HepG2 (cell line): ENCODE measurements around the gene CKMT1A. TPM values are rescaled to one million over a fixed set of nuclear protein-coding genes. Genes with fewer than 3 reads are reported as not detected.

Source experiments
- ATAC-seq: fragments of 200-7000 bp; cut with Tn5 transposase; 3 replicates; pipeline ENCODE4 v1.9.1; 2020; ENCODE audit warnings: mild to moderate bottlenecking, moderate library complexity
- BruUV-seq: library from RNA; stranded (reverse); fragments of 400-500 nt; replicated peaks from 2 replicates; lab custom pipeline; 2021; lab: Mats Ljungman, UMichigan
- CTCF ChIA-PET: fragments of 300-600 bp; formaldehyde crosslinking; extraction: SDS; loops from one replicate; lab custom pipeline; 2021; ENCODE audit warnings: low total read pairs, inconsistent platforms, low intra/inter-chr PET ratio; lab: Yijun Ruan, JAX
- POLR2A ChIA-PET: fragments of 350-600 bp; sonication (Branson Sonifier 250); formaldehyde crosslinking; loops from one replicate; lab custom pipeline; 2020; ENCODE audit warnings: antibody characterized with exemption, inconsistent platforms; lab: Yijun Ruan, JAX
- DNase-seq: peaks from one replicate; pipeline ENCODE4 v3.0.0-alpha.2; 2015; ENCODE audit warnings: low spot score
- FAIRE-seq: peaks from 3 replicates; lab custom pipeline; 2011; peaks lifted over from hg19 to GRCh38; lab: Jason Lieb, UNC
- H2AFZ ChIP-seq: one replicate; pipeline ENCODE4 v1.6.1; 2011; ENCODE audit warnings: low read length, inconsistent platforms
- H3K27ac ChIP-seq: fragments of 300-600 bp; 3 replicates; pipeline ENCODE4 v1.8.0; 2011; ENCODE audit warnings: mixed run types, mild to moderate bottlenecking, mixed read lengths, low read length, inconsistent platforms; ENCODE audit not compliant: insufficient read depth; ENCODE audit errors: extremely low read length
- H3K27me3 ChIP-seq, 2 experiments: fragments of 200-600 bp in 1 of 2; 2 replicates in 1 of 2; 3 replicates in 1 of 2; pipeline versions ENCODE4 v1.6.0 to v1.8.0; 2011; ENCODE audit warnings: low read length in 2 of 2, mild to moderate bottlenecking in 2 of 2, moderate library complexity in 2 of 2, inconsistent platforms in 1 of 2; ENCODE audit not compliant: insufficient read depth in 2 of 2, control insufficient read depth in 1 of 2
- H3K36me3 ChIP-seq, 2 experiments: fragments of 200-600 bp in 1 of 2; replicated peaks in 1 of 2; 2 replicates in 1 of 2; 3 replicates in 1 of 2; pipeline versions ENCODE4 v1.5.1 to v1.8.0; 2011; ENCODE audit warnings: low read length in 2 of 2, inconsistent platforms in 1 of 2; ENCODE audit not compliant: insufficient read depth in 2 of 2, control insufficient read depth in 1 of 2
- H3K4me1 ChIP-seq: 2 replicates; pipeline ENCODE4 v1.5.1; 2012; ENCODE audit warnings: low read length, inconsistent platforms; ENCODE audit not compliant: insufficient read depth
- H3K4me2 ChIP-seq: 2 replicates; pipeline ENCODE4 v1.6.0; 2011; ENCODE audit warnings: low read depth, low read length, inconsistent platforms
- H3K4me3 ChIP-seq, 3 experiments: fragments of 200-600 bp in 1 of 3; sonication (generic), shearing (Covaris generic) in 1 of 3; replicated peaks in 1 of 3; 2 replicates each; pipeline ENCODE4 v1.5.1; 2011 to 2016; ENCODE audit warnings: low read length in 3 of 3, inconsistent platforms in 2 of 3, low read depth in 2 of 3, mild to moderate bottlenecking in 2 of 3, control low read depth in 1 of 3, mixed read lengths in 1 of 3; ENCODE audit not compliant: insufficient read depth in 1 of 3
- H3K79me2 ChIP-seq: one replicate; pipeline ENCODE4 v1.6.1; 2011; ENCODE audit warnings: low read length, inconsistent platforms; ENCODE audit not compliant: insufficient read depth
- H3K9ac ChIP-seq: 2 replicates; pipeline ENCODE4 v1.6.0; 2011; ENCODE audit warnings: mild to moderate bottlenecking, low read depth, low read length, inconsistent platforms; ENCODE audit not compliant: insufficient read depth
- H3K9me3 ChIP-seq: 2 replicates; pipeline ENCODE4 v1.5.1; 2012; ENCODE audit warnings: mild to moderate bottlenecking, low read length
- H4K20me1 ChIP-seq: 2 replicates; pipeline ENCODE4 v1.6.0; 2011; ENCODE audit warnings: inconsistent platforms, mild to moderate bottlenecking, low read length, moderate library complexity; ENCODE audit not compliant: insufficient read depth
- EED ChIP-seq: sonication (generic); formaldehyde crosslinking; IDR thresholded peaks from 2 replicates; pipeline ENCODE4 v1.5.0; 2020; ENCODE audit warnings: mild to moderate bottlenecking, missing genetic modification reagents
- GZF1 ChIP-seq: sonication (generic); formaldehyde crosslinking; IDR thresholded peaks from 2 replicates; pipeline ENCODE4 v1.5.1; 2020; ENCODE audit warnings: mild to moderate bottlenecking, missing genetic modification reagents
- HOXA7 ChIP-seq: sonication (generic); formaldehyde crosslinking; IDR thresholded peaks from 2 replicates; pipeline ENCODE4 v1.8.1; 2022; ENCODE audit warnings: mild to moderate bottlenecking, missing genetic modification reagents, moderate library complexity
- PCBP1 ChIP-seq: fragments of 200-400 bp; formaldehyde crosslinking; IDR thresholded peaks from 2 replicates; pipeline ENCODE4 v1.6.1; 2017; ENCODE audit warnings: mild to moderate bottlenecking, low read depth, low read length, borderline replicate concordance
- POGZ ChIP-seq: sonication (generic); formaldehyde crosslinking; IDR thresholded peaks from 2 replicates; pipeline ENCODE4 v1.4.0; 2020; ENCODE audit warnings: mild to moderate bottlenecking, missing genetic modification reagents
- RXRA ChIP-seq: sonication (generic); formaldehyde crosslinking; IDR thresholded peaks from 2 replicates; pipeline ENCODE4 v1.5.1; 2020; ENCODE audit warnings: missing genetic modification reagents
- SP5 ChIP-seq: IDR thresholded peaks from 2 replicates; pipeline ENCODE4 v1.6.1; 2016; ENCODE audit warnings: low read depth, borderline replicate concordance
- ZBTB42 ChIP-seq: sonication (generic); formaldehyde crosslinking; IDR thresholded peaks from 2 replicates; pipeline ENCODE4 v1.5.0; 2020; ENCODE audit warnings: mild to moderate bottlenecking, missing genetic modification reagents
- ZNF460 ChIP-seq: sonication (generic); formaldehyde crosslinking; IDR thresholded peaks from 2 replicates; pipeline ENCODE4 v1.5.1; 2020; ENCODE audit warnings: missing genetic modification reagents, mild to moderate bottlenecking, borderline replicate concordance
- ZNF552 ChIP-seq: sonication (generic); formaldehyde crosslinking; IDR thresholded peaks from 2 replicates; pipeline ENCODE4 v1.9.0; 2022; ENCODE audit warnings: missing genetic modification reagents, mild to moderate bottlenecking, borderline replicate concordance
- ZNF709 ChIP-seq: sonication (generic); formaldehyde crosslinking; IDR thresholded peaks from 2 replicates; pipeline ENCODE4 v1.5.0; 2020; ENCODE audit warnings: mild to moderate bottlenecking, missing genetic modification reagents
- ZNF790 ChIP-seq: sonication (generic); formaldehyde crosslinking; IDR thresholded peaks from 2 replicates; pipeline ENCODE4 v1.8.0; 2022; ENCODE audit warnings: missing genetic modification reagents, mild to moderate bottlenecking, borderline replicate concordance
- WGBS: methylation state at CpG from one replicate; pipeline ENCODE4 v1.1.6; 2017; ENCODE audit warnings: low lambda C conversion rate; 5-methylcytosine and 5-hydroxymethylcytosine counted together
- in situ Hi-C: cut with HindIII; loops from 2 replicates; pipeline ENCODE4 v1.10.0; 2017; ENCODE audit warnings: low pct_unique_long_range_greater_than_20kb; ENCODE audit not compliant: extremely low pct_ligation_motif_present
- intact Hi-C: fragments of 100-400 bp; cut with micrococcal nuclease; formaldehyde crosslinking; loops from one replicate; pipeline ENCODE4 v1.10.0; 2022; ENCODE audit not compliant: unreplicated experiment
- polyA plus RNA-seq, 8 experiments: library from polyadenylated mRNA; depleted of rRNA in 3 of 8; stranded (reverse) in 7 of 8; unstranded in 1 of 8; fragments of >200 nt; fragmentation: Illumina TruSeq in 4 of 8; extraction: Trizol in 4 of 8; gene quantifications; 2 replicates each; pipeline versions ENCODE4 v1.2.1 to v1.2.3, GENCODE V29; 2011 to 2016; ENCODE audit warnings: low read depth in 4 of 8, missing spikeins in 1 of 8, mixed read lengths in 1 of 8; ENCODE audit not compliant: insufficient read depth in 1 of 8
- total RNA-seq, 5 experiments: library from RNA; depleted of rRNA; stranded (reverse); fragments of >200 nt; fragmentation: Illumina TruSeq; extraction: Trizol; gene quantifications; 2 replicates each; pipeline ENCODE4 v1.2.3, GENCODE V29; 2016; ENCODE audit warnings: low read depth in 1 of 5
- TF ChIP-seq, protein P1 (sequence below): sonication (generic); formaldehyde crosslinking; IDR thresholded peaks from 2 replicates; pipeline ENCODE4 v1.4.0; 2020; ENCODE audit warnings: missing genetic modification reagents
- TF ChIP-seq, protein P2 (sequence below): sonication (generic); formaldehyde crosslinking; IDR thresholded peaks from 2 replicates; pipeline ENCODE4 v1.5.0; 2020; ENCODE audit warnings: mild to moderate bottlenecking, missing genetic modification reagents
- TF ChIP-seq, protein P3 (sequence below): sonication (generic); formaldehyde crosslinking; IDR thresholded peaks from 2 replicates; pipeline ENCODE4 v1.8.1; 2023; ENCODE audit warnings: missing genetic modification reagents, mild to moderate bottlenecking, borderline replicate concordance
- TF ChIP-seq, protein P4 (sequence below): sonication (generic); formaldehyde crosslinking; IDR thresholded peaks from 2 replicates; pipeline ENCODE4 v1.5.1; 2020; ENCODE audit warnings: missing genetic modification reagents, mild to moderate bottlenecking, borderline replicate concordance

Gene CKMT1A
- total and polyA plus RNA-seq, 2 of the 13 experiments (the other 11 are each of a cell fraction or from before 2014, with no cell fraction given), result 0.13 to 0.46 TPM

DNA sequence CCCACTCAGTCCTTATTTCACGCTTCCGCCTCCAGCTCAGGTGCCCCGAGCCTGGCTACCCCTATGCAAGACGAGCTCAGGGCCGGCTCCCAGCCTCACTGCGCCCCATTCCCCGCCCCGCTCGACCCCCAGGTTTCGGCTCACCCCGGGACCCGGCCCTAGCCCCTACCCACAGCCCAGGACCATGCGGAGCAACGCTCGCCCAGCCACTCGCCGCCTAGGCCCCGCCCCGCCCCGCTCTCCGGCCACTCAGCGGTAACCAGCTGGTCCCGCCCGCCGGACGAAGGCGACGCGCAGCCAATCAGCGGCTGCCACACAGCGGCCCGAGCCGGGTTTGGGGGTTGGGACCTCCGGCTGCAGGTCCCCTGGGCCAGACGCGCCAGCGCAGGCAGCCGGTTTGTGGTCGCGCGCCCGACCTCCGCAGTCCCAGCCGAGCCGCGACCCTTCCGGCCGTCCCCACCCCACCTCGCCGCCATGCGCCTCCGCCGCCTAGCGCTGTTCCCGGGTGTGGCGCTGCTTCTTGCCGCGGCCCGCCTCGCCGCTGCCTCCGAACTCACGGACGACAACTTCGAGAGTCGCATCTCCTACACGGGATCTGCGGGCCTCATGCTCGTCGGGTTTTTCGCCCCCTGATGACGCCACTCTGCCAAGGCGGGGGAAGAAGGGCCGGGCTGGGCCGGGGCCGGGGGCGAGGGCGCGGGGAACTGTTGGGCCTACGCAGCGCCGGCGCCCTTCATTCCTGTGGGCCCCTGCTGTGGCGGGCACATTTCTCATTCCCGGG lies 44.8 kb upstream of the CKMT1A start, which contains the start of gene CATSPER2:
CATSPER2 (minus strand) TSS at position 196 of the 781 bp plus-strand sequence. CDS start 783 bp downstream, outside the sequence.
- POLR2A ChIA-PET, result no interaction called here
- no peak for DNase-seq
- no peaks in the 10 kb centered on the region for H3K79me2 ChIP-seq
- intact Hi-C loops, result no loop called here
- no TSS peak for BruUV-seq
- no peaks in the 10 kb centered on the region for H3K9me3 ChIP-seq
- H3K4me1 ChIP-seq, result no peaks in the 10 kb centered on the region
- H3K27ac ChIP-seq, result no peak within 1 kb of the TSS
- no peaks in the 10 kb centered on the region for H3K36me3 ChIP-seq
- no peak within 1 kb of the TSS for H3K4me2 ChIP-seq
- no peaks in the 10 kb centered on the region for H3K27me3 ChIP-seq
- H3K4me3 ChIP-seq, result no peak within 1 kb of the TSS
- CTCF ChIA-PET, result no interaction called here
- ATAC-seq, result no peak
- H2AFZ ChIP-seq, result no peak within 1 kb of the TSS
- TF ChIP-seq, protein P1, sequence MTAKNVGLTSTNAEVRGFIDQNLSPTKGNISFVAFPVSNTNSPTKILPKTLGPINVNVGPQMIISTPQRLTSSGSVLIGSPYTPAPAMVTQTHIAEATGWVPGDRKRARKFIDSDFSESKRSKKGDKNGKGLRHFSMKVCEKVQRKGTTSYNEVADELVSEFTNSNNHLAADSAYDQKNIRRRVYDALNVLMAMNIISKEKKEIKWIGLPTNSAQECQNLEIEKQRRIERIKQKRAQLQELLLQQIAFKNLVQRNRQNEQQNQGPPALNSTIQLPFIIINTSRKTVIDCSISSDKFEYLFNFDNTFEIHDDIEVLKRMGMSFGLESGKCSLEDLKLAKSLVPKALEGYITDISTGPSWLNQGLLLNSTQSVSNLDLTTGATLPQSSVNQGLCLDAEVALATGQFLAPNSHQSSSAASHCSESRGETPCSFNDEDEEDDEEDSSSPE, result no peak
- TF ChIP-seq RXRA (no peak), EED (CRISPR knock-in tag) (no peak), SP5 (CRISPR knock-in tag) (no peak), HOXA7 (CRISPR knock-in tag) (no peak), PCBP1 (no peak), ZNF460 (no peak), ZNF709 (CRISPR knock-in tag) (no peak), POGZ (CRISPR knock-in tag) (no peak), ZNF552 (CRISPR knock-in tag) (no peak), ZNF790 (no peak), ZBTB42 (no peak), GZF1 (CRISPR knock-in tag) (no peak)
- TF ChIP-seq, protein P2, sequence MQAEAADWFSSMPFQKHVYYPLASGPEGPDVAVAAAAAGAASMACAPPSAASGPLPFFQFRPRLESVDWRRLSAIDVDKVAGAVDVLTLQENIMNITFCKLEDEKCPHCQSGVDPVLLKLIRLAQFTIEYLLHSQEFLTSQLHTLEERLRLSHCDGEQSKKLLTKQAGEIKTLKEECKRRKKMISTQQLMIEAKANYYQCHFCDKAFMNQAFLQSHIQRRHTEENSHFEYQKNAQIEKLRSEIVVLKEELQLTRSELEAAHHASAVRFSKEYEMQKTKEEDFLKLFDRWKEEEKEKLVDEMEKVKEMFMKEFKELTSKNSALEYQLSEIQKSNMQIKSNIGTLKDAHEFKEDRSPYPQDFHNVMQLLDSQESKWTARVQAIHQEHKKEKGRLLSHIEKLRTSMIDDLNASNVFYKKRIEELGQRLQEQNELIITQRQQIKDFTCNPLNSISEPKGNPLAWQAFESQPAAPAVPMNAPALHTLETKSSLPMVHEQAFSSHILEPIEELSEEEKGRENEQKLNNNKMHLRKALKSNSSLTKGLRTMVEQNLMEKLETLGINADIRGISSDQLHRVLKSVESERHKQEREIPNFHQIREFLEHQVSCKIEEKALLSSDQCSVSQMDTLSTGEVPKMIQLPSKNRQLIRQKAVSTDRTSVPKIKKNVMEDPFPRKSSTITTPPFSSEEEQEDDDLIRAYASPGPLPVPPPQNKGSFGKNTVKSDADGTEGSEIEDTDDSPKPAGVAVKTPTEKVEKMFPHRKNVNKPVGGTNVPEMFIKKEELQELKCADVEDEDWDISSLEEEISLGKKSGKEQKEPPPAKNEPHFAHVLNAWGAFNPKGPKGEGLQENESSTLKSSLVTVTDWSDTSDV, result no peak
- TF ChIP-seq, protein P3, sequence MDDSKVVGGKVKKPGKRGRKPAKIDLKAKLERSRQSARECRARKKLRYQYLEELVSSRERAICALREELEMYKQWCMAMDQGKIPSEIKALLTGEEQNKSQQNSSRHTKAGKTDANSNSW (CRISPR knock-in tag), result no peak
- TF ChIP-seq, protein P4, sequence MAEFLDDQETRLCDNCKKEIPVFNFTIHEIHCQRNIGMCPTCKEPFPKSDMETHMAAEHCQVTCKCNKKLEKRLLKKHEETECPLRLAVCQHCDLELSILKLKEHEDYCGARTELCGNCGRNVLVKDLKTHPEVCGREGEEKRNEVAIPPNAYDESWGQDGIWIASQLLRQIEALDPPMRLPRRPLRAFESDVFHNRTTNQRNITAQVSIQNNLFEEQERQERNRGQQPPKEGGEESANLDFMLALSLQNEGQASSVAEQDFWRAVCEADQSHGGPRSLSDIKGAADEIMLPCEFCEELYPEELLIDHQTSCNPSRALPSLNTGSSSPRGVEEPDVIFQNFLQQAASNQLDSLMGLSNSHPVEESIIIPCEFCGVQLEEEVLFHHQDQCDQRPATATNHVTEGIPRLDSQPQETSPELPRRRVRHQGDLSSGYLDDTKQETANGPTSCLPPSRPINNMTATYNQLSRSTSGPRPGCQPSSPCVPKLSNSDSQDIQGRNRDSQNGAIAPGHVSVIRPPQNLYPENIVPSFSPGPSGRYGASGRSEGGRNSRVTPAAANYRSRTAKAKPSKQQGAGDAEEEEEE (CRISPR knock-in tag), result no peak
- no peaks in the 10 kb centered on the region for H4K20me1 ChIP-seq
- in situ Hi-C loops, result no loop called here
- no peak for FAIRE-seq
- 100% methylated on average over 26 of the region's 85 CpGs for WGBS
- no peak within 1 kb of the TSS for H3K9ac ChIP-seq
